Measurements from ENCODE around the gene COPS2. TPM values are rescaled to one million over a fixed set of nuclear protein-coding genes. Genes with fewer than 3 reads are reported as not detected.
"Not testable (repeated sequence)": the region's sequence is repeated elsewhere in the genome, so short reads cannot be mapped to it uniquely, and the experiment has no call there.

COPS2 gene
- total RNA-seq, 1 donor from 2014 or later = 84.0 TPM

DNA sequence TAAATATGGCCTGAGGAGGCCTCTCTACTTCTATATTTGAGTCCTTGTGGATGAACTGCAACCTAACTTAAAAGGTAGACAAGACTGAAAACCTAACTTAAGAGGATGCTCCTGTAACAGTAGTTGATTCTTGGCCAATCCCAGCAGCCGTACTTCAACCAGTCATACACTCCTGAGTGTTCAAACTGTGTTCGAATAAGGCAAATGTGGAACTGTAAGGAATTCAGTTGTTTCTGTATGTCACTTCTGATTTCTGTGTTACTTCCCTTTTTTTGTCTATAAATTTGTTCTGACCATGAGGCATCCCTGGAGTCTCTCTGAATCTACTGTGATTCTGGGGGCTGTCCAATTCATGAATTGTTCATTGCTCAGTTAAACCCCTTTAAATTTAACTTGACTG lies 35.2 kb upstream of the COPS2 start:
- Mint-ChIP-seq H3K27ac (no peak overlapping the region), H3K4me3 (ENCODE audit: low read depth) (no peak overlapping the region), H3K4me1 (ENCODE audit: low read depth) (peaks cover 1% of the 10 kb centered on the region), H3K27me3 (no peaks in the 10 kb centered on the region), H3K9me3 (ENCODE audit: low read depth) (peaks cover 6% of the 10 kb centered on the region), H3K36me3 (ENCODE audit: insufficient read depth) (peaks cover 1% of the 10 kb centered on the region)
- TF ChIP-seq, protein P1, sequence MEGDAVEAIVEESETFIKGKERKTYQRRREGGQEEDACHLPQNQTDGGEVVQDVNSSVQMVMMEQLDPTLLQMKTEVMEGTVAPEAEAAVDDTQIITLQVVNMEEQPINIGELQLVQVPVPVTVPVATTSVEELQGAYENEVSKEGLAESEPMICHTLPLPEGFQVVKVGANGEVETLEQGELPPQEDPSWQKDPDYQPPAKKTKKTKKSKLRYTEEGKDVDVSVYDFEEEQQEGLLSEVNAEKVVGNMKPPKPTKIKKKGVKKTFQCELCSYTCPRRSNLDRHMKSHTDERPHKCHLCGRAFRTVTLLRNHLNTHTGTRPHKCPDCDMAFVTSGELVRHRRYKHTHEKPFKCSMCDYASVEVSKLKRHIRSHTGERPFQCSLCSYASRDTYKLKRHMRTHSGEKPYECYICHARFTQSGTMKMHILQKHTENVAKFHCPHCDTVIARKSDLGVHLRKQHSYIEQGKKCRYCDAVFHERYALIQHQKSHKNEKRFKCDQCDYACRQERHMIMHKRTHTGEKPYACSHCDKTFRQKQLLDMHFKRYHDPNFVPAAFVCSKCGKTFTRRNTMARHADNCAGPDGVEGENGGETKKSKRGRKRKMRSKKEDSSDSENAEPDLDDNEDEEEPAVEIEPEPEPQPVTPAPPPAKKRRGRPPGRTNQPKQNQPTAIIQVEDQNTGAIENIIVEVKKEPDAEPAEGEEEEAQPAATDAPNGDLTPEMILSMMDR (IDR thresholded peaks at IDR 0.05; ENCODE audit: unreplicated experiment) = no peak
- no peak for DNase-seq (ENCODE audit: low spot score, unreplicated experiment)

DNA sequence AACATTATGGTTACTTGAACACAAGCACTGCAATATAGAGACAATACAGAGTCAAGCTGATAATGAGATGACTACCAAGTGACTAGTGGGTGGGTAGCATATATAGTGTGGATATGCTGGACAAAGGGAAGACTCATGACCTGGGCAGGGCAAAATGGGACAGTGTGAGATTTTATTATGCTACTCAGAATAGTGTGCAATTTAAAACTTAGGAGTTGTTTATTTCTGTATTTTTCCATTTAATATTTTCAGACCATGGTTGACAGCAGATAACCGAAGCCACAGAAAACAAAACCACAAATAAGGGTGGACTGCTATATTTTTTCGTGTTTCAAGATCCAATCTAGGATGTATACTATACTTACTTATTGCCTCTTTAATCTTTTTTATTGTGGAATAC lies 34.2 kb upstream of the COPS2 start:
- TF ChIP-seq, protein P1 (IDR thresholded peaks at IDR 0.05; ENCODE audit: unreplicated experiment) = no peak
- Mint-ChIP-seq H3K4me1 (ENCODE audit: low read depth) (no peaks in the 10 kb centered on the region), H3K36me3 (ENCODE audit: insufficient read depth) (peaks cover 3% of the 10 kb centered on the region), H3K9me3 (ENCODE audit: low read depth) (peaks cover 7% of the 10 kb centered on the region), H3K4me3 (ENCODE audit: low read depth) (no peak overlapping the region), H3K27me3 (no peaks in the 10 kb centered on the region), H3K27ac (no peak overlapping the region)
- no peak for DNase-seq (ENCODE audit: low spot score, unreplicated experiment)

DNA sequence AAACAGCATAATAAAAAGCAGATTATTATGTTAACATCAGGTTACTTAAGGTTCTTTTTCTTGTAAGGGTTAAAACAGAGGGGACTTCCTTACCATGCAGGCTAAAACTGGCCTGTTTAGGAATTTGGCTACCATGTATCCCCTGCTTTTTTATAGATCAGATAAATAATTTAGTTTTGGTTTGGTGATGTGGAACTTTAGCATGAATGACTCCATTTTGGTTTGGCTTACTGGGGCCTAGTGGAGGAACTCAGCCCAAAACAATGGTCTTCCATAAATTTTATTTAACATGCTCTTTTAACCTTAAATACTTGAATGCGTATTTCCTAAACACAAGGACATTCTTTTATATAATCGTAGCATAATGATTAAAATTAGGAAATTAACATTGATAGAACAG lies 33.5 kb upstream of the COPS2 start:
- Mint-ChIP-seq H3K4me3 (ENCODE audit: low read depth) (no peak overlapping the region), H3K4me1 (ENCODE audit: low read depth) (no peaks in the 10 kb centered on the region), H3K36me3 (ENCODE audit: insufficient read depth) (peaks cover 3% of the 10 kb centered on the region), H3K27ac (no peak overlapping the region), H3K9me3 (ENCODE audit: low read depth) (peaks cover 7% of the 10 kb centered on the region), H3K27me3 (no peaks in the 10 kb centered on the region)
- no peak for DNase-seq (ENCODE audit: low spot score, unreplicated experiment)
- TF ChIP-seq, protein P1 (IDR thresholded peaks at IDR 0.05; ENCODE audit: unreplicated experiment) = no peak

DNA sequence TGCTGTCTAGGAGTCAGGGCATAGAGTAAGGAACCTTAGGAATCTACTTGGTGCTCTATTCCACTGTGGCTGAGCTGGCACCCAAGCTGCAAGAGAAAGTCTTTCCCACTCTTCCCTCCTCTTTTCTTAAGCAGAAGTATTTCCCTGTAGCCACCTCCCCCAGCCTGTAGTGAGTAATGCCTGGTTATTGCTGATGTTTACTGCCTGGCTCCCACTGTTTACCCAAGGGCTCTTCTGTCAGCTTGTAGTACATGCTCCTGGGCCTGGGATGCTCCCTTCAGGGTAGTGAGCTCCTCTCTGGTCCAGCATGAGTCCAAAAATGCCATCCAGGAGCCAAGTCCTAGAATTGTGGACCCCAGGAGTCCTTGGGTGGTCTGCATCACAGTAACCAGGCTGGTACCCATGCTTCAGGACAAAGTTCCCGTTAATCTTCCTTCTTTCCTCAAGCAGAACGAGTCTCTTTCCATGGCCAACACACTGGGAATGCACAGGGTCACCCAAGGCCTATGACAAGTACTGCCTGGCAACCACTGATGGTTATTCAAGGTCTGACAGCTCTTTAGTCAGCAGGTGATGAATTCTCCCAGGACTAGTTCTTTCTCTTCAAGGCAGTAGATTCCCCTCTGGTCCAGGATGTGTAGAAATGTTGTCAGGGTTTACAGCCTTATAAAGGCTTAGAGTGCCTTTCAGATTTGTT lies 32.3 kb upstream of the COPS2 start:
- Mint-ChIP-seq H3K4me1 (ENCODE audit: low read depth) (no peaks in the 10 kb centered on the region), H3K36me3 (ENCODE audit: insufficient read depth) (peaks cover 3% of the 10 kb centered on the region), H3K4me3 (ENCODE audit: low read depth) (no peak overlapping the region), H3K27me3 (no peaks in the 10 kb centered on the region), H3K9me3 (ENCODE audit: low read depth) (peaks cover 7% of the 10 kb centered on the region), H3K27ac (no peak overlapping the region)
- DNase-seq (ENCODE audit: low spot score, unreplicated experiment) = no peak
- TF ChIP-seq, protein P1 (IDR thresholded peaks at IDR 0.05; ENCODE audit: unreplicated experiment) = no peak

DNA sequence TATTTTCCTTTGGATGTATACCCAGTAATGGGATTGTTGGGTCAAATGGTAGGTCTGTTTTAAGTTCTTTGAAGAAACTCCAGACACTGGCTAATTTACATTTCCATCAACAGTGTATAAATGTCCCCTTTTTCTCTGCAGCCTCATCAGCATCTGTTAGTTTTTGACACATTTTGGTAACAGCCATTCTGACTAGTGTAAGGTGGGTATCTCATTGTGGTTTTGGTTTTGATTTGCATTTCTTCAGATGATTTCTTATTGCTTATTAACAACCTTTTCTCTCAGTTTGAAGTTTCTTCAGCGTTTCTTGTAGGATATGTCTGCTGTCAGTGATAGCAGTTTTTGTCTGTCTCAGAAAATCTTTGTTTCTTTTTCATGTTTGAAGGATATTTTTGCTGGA lies 30.1 kb upstream of the COPS2 start:
- Mint-ChIP-seq H3K27ac (no peak overlapping the region), H3K9me3 (ENCODE audit: low read depth) (peaks cover 7% of the 10 kb centered on the region), H3K27me3 (no peaks in the 10 kb centered on the region), H3K4me3 (ENCODE audit: low read depth) (no peak overlapping the region), H3K4me1 (ENCODE audit: low read depth) (no peaks in the 10 kb centered on the region), H3K36me3 (ENCODE audit: insufficient read depth) (peaks cover 3% of the 10 kb centered on the region)
- TF ChIP-seq, protein P1 (IDR thresholded peaks at IDR 0.05; ENCODE audit: unreplicated experiment) = no peak
- no peak for DNase-seq (ENCODE audit: low spot score, unreplicated experiment)

DNA sequence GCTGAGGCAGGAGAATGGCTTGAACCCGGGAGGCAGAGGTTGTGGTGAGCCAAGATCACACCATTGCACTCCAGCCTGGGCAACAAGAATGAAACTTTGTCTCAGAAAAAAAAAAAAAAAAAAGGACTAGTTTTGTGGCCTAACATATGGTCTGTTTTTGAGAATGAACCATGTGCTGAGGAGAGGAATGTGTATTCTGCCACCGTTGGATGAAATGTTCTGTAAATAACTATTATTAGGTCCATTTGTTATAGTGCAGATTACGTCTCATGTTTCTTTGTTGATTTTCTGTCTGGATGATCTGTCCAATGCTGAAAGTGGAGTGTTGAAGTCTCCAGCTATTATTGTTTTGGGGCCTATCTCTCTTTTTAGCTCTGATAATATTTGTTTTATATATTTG lies 28.3 kb upstream of the COPS2 start:
- H3K27me3 Mint-ChIP-seq; H3K36me3 Mint-ChIP-seq (ENCODE audit: insufficient read depth); DNase-seq (ENCODE audit: low spot score, unreplicated experiment); H3K4me1 Mint-ChIP-seq (ENCODE audit: low read depth); H3K9me3 Mint-ChIP-seq (ENCODE audit: low read depth); H3K27ac Mint-ChIP-seq; H3K4me3 Mint-ChIP-seq (ENCODE audit: low read depth): not testable (repeated sequence)

Measured in progenitor cell of endocrine pancreas (in vitro differentiated cells).